HG03039 (cell line): ENCODE results near the gene COL4A1.

ENCODE experiments used
- ATAC-seq: cut with Tn5 transposase; IDR thresholded peaks from one replicate; pipeline ENCODE4 v1.9.1; 2021; ENCODE audit warnings: mild to moderate bottlenecking, moderate library complexity; ENCODE audit not compliant: unreplicated experiment

Gene COL4A1

DNA sequence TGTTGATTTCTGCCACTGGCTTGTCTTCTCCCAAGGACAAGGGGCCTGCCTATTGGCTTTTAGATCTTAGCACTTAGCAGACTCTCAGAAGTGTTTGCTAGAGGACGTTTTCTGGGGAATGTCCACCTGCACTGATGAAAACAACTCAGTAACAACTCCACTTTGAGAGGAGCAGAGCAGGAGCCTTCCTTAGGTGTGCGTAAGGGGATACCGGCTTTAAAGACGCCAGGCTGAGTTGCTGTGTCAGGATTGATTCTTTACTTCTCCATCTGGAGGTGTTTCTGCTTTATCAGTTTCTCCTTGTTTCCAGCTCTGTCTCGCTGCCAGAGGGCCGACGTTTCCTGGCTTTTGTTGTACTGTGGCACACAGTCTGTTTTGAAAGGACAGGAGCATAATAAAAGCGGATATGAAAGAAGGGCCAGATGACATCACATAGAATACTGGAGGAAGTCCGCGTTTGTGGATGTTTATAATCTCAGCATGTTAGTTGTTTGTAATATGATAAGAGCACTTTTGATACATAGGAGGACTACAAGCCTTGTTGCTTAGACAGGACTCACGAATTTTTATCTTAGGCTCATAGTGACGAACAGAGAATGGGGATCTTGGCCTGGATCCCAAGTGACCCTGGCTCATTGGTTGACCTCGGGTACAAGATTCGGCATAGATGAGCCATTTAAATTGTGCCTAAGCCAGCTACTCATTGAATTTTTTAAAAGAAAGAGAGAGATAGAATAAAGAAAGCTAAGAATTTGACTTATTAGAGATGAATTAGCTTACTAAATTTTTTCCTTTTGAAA lies 34.7 kb upstream of the COL4A1 start:
- no peak for ATAC-seq

DNA sequence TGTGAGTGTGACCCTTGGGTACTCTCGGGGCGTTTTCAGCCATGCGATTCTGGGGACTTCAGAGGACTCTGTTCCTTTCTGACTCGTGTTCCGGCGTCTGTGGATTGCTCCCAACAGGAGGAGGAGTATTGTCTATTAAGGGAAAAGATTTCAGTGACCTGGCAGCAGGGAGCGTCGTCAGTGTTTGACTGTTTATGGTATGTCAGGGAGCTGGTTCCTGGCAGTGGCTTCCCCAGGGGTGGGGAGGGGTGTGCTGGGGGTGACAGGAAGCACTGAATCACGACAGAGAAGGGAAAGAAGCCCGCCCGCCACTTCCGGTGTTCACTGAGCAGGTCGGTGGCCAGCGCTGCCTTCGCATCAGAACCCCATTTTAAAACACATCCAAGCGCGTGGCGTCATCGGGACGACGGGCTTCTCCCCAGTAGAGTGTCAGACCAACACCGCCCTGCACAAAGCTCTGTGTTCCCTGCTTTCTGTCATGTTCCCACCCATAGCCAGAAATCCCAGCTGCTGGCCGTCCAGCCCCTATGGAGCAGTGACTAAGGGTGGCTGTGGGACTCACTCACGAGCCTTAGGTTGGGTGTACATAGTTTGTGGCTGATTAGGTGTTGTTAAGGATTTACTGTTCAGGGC lies 34.0 kb upstream of the COL4A1 start:
- no peak for ATAC-seq

DNA sequence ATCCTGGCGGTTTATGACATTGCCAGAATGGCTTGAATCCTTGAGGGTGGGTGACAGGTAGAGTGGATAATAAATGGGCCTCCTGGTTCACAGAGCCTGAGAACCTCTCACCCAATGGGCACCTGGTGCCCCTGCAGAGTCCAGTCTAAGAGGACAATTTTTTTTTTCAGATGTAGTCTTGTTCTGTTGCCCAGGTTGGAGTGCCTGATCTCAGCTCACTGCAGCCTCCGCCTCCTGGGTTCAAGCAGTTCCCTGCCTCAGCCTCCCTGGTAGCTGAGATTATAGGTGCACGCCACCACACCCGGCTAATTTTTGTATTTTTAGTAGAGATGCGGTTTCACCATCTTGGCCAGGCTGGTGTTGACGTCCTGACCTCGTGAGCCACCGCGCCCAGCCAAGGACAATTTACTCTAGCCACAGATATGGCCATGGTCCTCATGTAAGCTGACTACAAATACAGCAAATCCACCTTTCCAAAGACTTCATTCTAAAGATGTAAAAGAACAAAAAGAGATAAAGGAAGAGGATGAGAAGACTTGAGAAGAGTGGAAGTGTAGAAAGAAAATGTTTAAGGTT lies 33.1 kb upstream of the COL4A1 start:
- no peak for ATAC-seq

GRCh38 chr13:110339263-110339662 lies 32.3 kb upstream of the COL4A1 start:
- no peak for ATAC-seq

DNA sequence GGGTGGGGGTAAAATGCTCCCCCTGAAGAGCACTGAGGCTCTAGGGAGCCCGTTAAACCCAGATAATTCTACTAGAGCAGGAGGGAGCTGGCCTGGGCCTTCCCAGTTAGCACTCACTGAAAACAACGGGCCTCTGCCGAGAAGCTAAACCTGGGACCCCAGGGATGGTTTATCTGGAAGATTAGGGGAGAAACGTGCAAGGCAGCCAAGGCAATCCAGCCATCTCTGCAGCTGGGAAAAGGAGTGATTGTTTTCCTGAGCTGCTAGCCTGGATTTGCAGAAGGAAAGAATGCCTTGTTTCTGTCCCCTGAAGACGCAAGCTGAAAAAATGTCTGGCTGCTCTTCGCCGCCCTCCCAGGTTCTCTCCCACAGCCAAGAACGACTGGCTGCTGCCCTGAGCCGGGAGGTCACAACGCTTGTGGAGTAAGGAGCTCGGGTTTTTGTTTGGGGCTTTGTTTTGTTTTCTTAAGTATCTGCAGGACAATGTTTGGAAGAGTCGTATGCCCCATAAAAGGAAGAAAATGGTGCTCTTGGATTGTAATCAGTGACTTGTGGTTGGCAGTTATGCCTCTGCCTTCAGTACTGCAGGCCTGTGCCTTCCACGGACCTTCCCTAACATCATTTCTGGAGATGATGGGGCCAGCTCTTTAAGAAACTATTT lies 31.6 kb upstream of the COL4A1 start:
- no peak for ATAC-seq

DNA sequence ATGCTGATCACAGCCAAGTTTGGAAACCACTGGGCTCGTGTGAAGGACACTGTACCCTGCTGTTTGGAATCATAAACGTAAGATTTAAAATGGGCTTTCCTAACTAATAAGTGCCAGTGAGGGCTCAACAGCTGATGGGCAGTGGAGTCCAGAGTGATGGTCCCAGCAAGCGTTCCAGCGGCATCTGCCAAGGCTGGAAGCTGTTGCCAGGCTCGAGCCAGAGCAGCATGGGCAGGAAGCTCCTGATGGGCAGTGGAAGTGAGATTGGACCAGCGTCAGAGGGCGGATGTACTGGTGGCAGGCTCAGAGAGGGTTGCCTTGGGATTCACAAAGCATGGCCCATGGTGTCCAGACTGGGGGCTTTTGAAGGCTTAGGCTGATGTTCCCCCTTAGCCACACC lies 30.3 kb upstream of the COL4A1 start:
- no peak for ATAC-seq

GRCh38 chr13:110336681-110337080 lies 29.7 kb upstream of the COL4A1 start:
- ATAC-seq: no peak

GRCh38 chr13:110336108-110336507 lies 29.2 kb upstream of the COL4A1 start:
- no peak for ATAC-seq

DNA sequence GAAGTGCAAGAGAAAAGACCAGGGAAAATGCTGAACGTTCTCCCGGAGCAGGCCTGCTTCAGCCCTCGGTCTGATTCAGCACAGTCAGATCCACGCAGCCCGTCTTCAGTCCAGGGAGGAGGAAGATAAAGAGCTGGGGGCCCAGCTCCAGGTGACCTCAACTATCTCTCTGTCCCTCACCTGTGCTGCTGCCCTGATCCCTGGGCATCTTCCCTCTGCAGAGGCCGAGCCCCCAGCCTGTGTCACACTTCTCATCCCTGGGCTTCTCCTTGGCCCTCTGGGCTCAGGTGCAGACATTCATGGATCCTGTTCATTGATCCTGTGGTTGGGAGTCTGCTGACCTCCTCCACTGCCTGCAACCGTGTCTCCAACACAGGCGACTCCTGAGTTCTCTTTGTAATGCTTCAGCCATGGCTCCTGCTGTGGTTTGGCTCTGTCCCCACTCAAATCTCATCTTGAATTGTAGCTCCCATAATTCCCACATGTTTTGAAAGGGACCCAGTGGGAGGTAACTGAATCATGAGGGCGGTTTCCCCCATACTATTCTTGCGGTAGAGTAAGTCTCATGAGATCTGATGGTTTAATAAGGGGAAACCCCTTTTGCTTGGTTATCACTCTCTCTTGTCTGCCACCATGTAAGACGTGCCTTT lies 28.0 kb upstream of the COL4A1 start:
- ATAC-seq: no peak

GRCh38 chr13:110334256-110334655 lies 27.3 kb upstream of the COL4A1 start:
- no peak for ATAC-seq

- no peak for ATAC-seq
Observed at GRCh38 chr13:110333837-110334236, 26.9 kb upstream of the COL4A1 start.

GRCh38 chr13:110332750-110333149 lies 25.8 kb upstream of the COL4A1 start:
- no peak for ATAC-seq

- no peak for ATAC-seq
Observed at GRCh38 chr13:110331362-110331761, 24.4 kb upstream of the COL4A1 start.

GRCh38 chr13:110330491-110331011 lies 23.6 kb upstream of the COL4A1 start:
- ATAC-seq: no peak

- no peak for ATAC-seq
Observed at GRCh38 chr13:110329798-110330461, 23.0 kb upstream of the COL4A1 start.

GRCh38 chr13:110329258-110329657 lies 22.3 kb upstream of the COL4A1 start:
- ATAC-seq: no peak

- no peak for ATAC-seq
Observed at GRCh38 chr13:110328573-110328972, 21.6 kb upstream of the COL4A1 start.

DNA sequence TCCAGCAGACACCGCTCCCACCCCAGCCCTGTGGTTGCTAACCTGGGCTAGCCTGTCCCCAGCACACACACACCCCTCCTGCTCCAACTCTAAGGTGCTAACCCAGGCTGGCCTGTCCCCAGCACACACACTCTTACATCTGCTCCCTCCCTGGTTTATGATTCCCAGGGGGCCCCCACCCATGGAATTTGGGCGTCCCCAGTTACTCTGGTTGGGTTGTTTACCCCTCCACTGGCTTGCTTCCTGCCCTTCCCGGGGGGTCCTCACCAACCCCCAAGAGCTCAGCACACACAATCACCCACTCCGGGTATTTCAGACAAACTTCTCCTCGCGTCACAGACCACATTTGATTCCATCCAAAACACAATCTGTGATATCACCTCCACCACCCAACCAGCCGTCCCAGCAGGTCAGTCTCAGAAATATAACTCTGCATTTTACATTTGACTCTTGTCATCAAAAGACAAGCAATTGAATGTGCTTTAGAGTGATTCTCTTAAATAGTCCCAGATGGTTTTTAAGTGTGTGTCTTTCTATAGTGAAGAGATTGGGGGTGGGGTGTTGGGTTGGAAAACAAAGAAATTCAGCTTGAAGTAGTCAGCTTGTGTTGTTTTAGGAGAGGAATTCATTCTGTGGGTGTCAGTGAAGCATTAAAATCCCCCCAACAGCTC lies 20.2 kb upstream of the COL4A1 start:
- no peak for ATAC-seq

- ATAC-seq: no peak
Observed at GRCh38 chr13:110326263-110326904, 19.4 kb upstream of the COL4A1 start.
